ENCODE data around the gene ASCC3.

ASCC3 gene

GRCh38 chr6:100671740-100672139, 209.4 kb downstream of the ASCC3 start:
- Mint-ChIP-seq H3K4me1 (no peaks in the 10 kb centered on the region), H3K27me3 (ENCODE audit: low read depth) (no peaks in the 10 kb centered on the region), H3K9me3 (peaks cover 3% of the 10 kb centered on the region), H3K36me3 (ENCODE audit: low read depth) (peaks cover 9% of the 10 kb centered on the region), H3K27ac (no peak overlapping the region), H3K4me3 (no peak overlapping the region)
- TF ChIP-seq, protein P1, sequence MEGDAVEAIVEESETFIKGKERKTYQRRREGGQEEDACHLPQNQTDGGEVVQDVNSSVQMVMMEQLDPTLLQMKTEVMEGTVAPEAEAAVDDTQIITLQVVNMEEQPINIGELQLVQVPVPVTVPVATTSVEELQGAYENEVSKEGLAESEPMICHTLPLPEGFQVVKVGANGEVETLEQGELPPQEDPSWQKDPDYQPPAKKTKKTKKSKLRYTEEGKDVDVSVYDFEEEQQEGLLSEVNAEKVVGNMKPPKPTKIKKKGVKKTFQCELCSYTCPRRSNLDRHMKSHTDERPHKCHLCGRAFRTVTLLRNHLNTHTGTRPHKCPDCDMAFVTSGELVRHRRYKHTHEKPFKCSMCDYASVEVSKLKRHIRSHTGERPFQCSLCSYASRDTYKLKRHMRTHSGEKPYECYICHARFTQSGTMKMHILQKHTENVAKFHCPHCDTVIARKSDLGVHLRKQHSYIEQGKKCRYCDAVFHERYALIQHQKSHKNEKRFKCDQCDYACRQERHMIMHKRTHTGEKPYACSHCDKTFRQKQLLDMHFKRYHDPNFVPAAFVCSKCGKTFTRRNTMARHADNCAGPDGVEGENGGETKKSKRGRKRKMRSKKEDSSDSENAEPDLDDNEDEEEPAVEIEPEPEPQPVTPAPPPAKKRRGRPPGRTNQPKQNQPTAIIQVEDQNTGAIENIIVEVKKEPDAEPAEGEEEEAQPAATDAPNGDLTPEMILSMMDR (IDR thresholded peaks at IDR 0.05; ENCODE audit: unreplicated experiment in 3 of 3) = no peak

- H3K36me3 Mint-ChIP-seq (ENCODE audit: low read depth) = peaks cover 9% of the 10 kb centered on the region
- H3K9me3 Mint-ChIP-seq = peaks cover 3% of the 10 kb centered on the region
- TF ChIP-seq, protein P1 (IDR thresholded peaks at IDR 0.05; ENCODE audit: unreplicated experiment in 3 of 3) = no peak
- no peak overlapping the region for H3K27ac Mint-ChIP-seq
- H3K4me3 Mint-ChIP-seq = no peak overlapping the region
- H3K27me3 Mint-ChIP-seq (ENCODE audit: low read depth) = no peaks in the 10 kb centered on the region
- H3K4me1 Mint-ChIP-seq = no peaks in the 10 kb centered on the region
These were observed 211.1 kb downstream of the ASCC3 start for GRCh38 chr6:100670056-100670455.

GRCh38 chr6:100665041-100665380, 216.1 kb downstream of the ASCC3 start:
- Mint-ChIP-seq H3K4me1 (no peaks in the 10 kb centered on the region), H3K4me3 (no peak overlapping the region), H3K27me3 (ENCODE audit: low read depth) (no peaks in the 10 kb centered on the region), H3K27ac (no peak overlapping the region), H3K9me3 (no peaks in the 10 kb centered on the region), H3K36me3 (ENCODE audit: low read depth) (no peaks in the 10 kb centered on the region)
- TF ChIP-seq, protein P1 (IDR thresholded peaks at IDR 0.05; ENCODE audit: unreplicated experiment in 3 of 3) = no peak

DNA sequence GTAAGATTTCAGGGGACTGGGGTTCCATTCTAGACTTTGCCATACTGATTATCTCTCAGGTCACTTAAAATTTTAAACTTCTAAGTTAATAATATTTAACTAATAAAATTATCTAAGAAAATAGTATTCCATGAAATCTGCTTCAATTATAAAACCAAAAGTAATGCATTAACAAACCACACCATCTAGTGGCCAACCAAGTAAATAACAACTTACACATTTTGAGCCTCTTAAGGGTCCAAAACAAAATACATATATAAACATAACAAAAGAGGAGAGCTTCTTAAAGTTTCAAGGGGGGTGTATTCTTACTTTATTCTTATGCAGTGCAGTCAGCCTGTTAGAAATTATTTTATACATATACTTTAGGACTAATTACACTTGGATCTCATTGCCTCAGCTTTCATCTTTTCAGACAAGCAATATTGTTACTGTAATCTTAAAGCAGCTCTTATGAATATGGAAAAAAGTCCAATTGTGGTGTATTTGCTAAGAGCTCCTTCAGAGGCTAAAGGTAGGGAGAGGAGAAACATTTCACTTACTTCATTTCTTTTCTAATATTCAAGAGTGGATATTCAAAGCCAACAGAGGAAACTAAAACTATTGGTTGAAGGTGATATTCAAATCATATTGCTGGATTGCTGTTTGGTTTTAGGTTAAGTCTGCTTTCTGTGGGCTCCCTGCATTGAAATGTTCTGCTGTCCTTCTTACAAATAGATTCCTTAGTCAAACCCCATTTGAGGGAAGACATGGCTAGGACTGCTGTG, 216.7 kb downstream of the ASCC3 start:
- Mint-ChIP-seq H3K27me3 (ENCODE audit: low read depth) (no peaks in the 10 kb centered on the region), H3K27ac (no peak overlapping the region), H3K36me3 (ENCODE audit: low read depth) (no peaks in the 10 kb centered on the region), H3K9me3 (no peaks in the 10 kb centered on the region), H3K4me1 (no peaks in the 10 kb centered on the region), H3K4me3 (no peak overlapping the region)
- TF ChIP-seq, protein P1 (IDR thresholded peaks at IDR 0.05; ENCODE audit: unreplicated experiment in 3 of 3) = peak; percentile 57 to 83 (median 68)

GRCh38 chr6:100663219-100663863, 217.8 kb downstream of the ASCC3 start:
- Mint-ChIP-seq H3K27ac (no peak overlapping the region), H3K4me1 (no peaks in the 10 kb centered on the region), H3K36me3 (ENCODE audit: low read depth) (no peaks in the 10 kb centered on the region), H3K9me3 (no peaks in the 10 kb centered on the region), H3K4me3 (no peak overlapping the region), H3K27me3 (ENCODE audit: low read depth) (no peaks in the 10 kb centered on the region)
- TF ChIP-seq, protein P1 (IDR thresholded peaks at IDR 0.05; ENCODE audit: unreplicated experiment in 3 of 3) = no peak

DNA sequence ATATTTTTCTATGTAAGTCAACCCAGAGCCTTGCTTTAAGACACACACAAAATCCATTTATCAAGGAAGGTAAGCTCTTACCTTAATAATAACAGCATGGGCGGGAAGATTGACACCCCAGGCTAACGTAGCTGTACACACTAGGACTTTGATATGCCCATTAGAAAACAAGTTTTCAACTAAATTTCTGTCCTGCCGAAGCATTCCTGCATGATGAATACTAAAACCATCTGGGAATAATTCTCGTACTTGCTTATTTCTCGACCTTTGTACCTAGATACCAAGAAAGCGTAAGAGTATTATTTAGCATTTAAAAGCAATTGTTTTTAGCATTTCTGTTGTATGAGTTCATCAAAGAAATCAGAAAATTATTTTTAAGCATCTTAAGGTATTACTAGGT, 218.9 kb downstream of the ASCC3 start:
- Mint-ChIP-seq H3K9me3 (no peaks in the 10 kb centered on the region), H3K27ac (no peak overlapping the region), H3K27me3 (ENCODE audit: low read depth) (no peaks in the 10 kb centered on the region), H3K4me1 (no peaks in the 10 kb centered on the region), H3K36me3 (ENCODE audit: low read depth) (no peaks in the 10 kb centered on the region), H3K4me3 (no peak overlapping the region)
- TF ChIP-seq, protein P1 (IDR thresholded peaks at IDR 0.05; ENCODE audit: unreplicated experiment in 3 of 3) = no peak
